Lower leg skin (tissue), 4 donors: ENCODE data around the gene AFAP1L2. TPM values are rescaled to one million over a fixed set of nuclear protein-coding genes. Genes with fewer than 3 reads are reported as not detected.

ENCODE experiments used
- DNase-seq, 2 donors: peaks; one replicate each; pipeline ENCODE4 v3.0.0-alpha.2; 2019; ENCODE audit warnings: low spot score in 2 of 2
- H3K4me3 ChIP-seq: fragments of 200-600 bp; sonication (generic); 2 replicates; pipeline ENCODE4 v1.5.1; 2017; ENCODE audit warnings: mild to moderate bottlenecking, low read depth; ENCODE audit not compliant: poor library complexity, severe bottlenecking
- CTCF ChIP-seq, 3 donors: fragments of 450-650 bp; IDR thresholded peaks; one replicate each; pipeline ENCODE4 v1.5.1; 2016; ENCODE audit warnings: antibody characterized with exemption in 3 of 3, mild to moderate bottlenecking in 3 of 3, moderate library complexity in 2 of 3
- POLR2A ChIP-seq, 2 donors: fragments of 450-650 bp; IDR thresholded peaks; one replicate each; pipeline ENCODE4 v1.6.1; 2016 to 2017; ENCODE audit warnings: antibody characterized with exemption in 2 of 2, mild to moderate bottlenecking in 1 of 2, moderate library complexity in 1 of 2
- WGBS, 2 donors: methylation state at CpG; one replicate each; pipeline ENCODE4 v1.1.5; 2018; 5-methylcytosine and 5-hydroxymethylcytosine counted together
- intact Hi-C: fragments of 100-400 bp; cut with DNase I; formaldehyde crosslinking; loops from one replicate; pipeline ENCODE4 v1.15.0; 2023; ENCODE audit warnings: low total_unique reads
- total RNA-seq, 4 donors: library from RNA; depleted of rRNA; stranded (reverse); fragments of >200 nt; gene quantifications; one replicate each; pipeline ENCODE4 v1.1.0, GENCODE V29; 2016

AFAP1L2 gene
- total RNA-seq, 4 donors from 2014 or later = 10.9 to 19.4 (median 14.3) TPM

GRCh38 chr10:114376523-114376922 lies 27.8 kb downstream of the AFAP1L2 start:
- WGBS, 2 donors = 76 to 77% methylated on average over 2 of the region's 2 CpGs
- no peak for TF ChIP-seq CTCF (IDR thresholded peaks at IDR 0.05)
- no peak for TF ChIP-seq POLR2A (IDR thresholded peaks at IDR 0.05)
- intact Hi-C loops = no loop called here
- H3K4me3 ChIP-seq = no peak overlapping the region
- DNase-seq = no peak

- 76 to 80% methylated on average over 3 of the region's 3 CpGs for WGBS, 2 donors
Measured at GRCh38 chr10:114375047-114375446, 29.3 kb downstream of the AFAP1L2 start.

GRCh38 chr10:114374053-114374791 lies 30.1 kb downstream of the AFAP1L2 start:
- 32 to 34% methylated on average over 15 of the region's 15 CpGs for WGBS, 2 donors
- intact Hi-C loops = no loop called here
- no peak for TF ChIP-seq CTCF (IDR thresholded peaks at IDR 0.05)
- DNase-seq = no peak
- no peak overlapping the region for H3K4me3 ChIP-seq

More at GRCh38 chr10:114375047-114375446, 29.3 kb downstream of the AFAP1L2 start:
- no peak overlapping the region for H3K4me3 ChIP-seq
- no peak for DNase-seq
- TF ChIP-seq CTCF (IDR thresholded peaks at IDR 0.05) (no peak), POLR2A (IDR thresholded peaks at IDR 0.05) (no peak)
- intact Hi-C loops = no loop called here

GRCh38 chr10:114373631-114374030 lies 30.7 kb downstream of the AFAP1L2 start:
- no peak for TF ChIP-seq CTCF (IDR thresholded peaks at IDR 0.05)
- TF ChIP-seq POLR2A (IDR thresholded peaks at IDR 0.05) = no peak

GRCh38 chr10:114372995-114373394 lies 31.3 kb downstream of the AFAP1L2 start:
- TF ChIP-seq CTCF (IDR thresholded peaks at IDR 0.05) = no peak
- TF ChIP-seq POLR2A (IDR thresholded peaks at IDR 0.05) = no peak
- intact Hi-C loops = no loop called here
- DNase-seq = no peak
- 79 to 83% methylated on average over 5 of the region's 5 CpGs for WGBS, 2 donors
- no peak overlapping the region for H3K4me3 ChIP-seq

More at GRCh38 chr10:114373631-114374030, 30.7 kb downstream of the AFAP1L2 start:
- WGBS, 2 donors = 59 to 63% methylated on average over 6 of the region's 6 CpGs
- DNase-seq = no peak
- intact Hi-C loops = no loop called here
- no peak overlapping the region for H3K4me3 ChIP-seq

GRCh38 chr10:114372179-114372578 lies 32.1 kb downstream of the AFAP1L2 start:
- DNase-seq = no peak
- WGBS, 2 donors = 46 to 49% methylated on average over 3 of the region's 3 CpGs
- H3K4me3 ChIP-seq = no peak overlapping the region
- TF ChIP-seq CTCF (IDR thresholded peaks at IDR 0.05) (no peak), POLR2A (IDR thresholded peaks at IDR 0.05) (no peak)
- intact Hi-C loops = no loop called here
